ENCODE data around the gene PRRC2A. TPM values are rescaled to one million over a fixed set of nuclear protein-coding genes. Genes with fewer than 3 reads are reported as not detected.

Gene PRRC2A
- total RNA-seq, 3 donors from 2014 or later (not counting 1 experiment from before 2014, with no cell fraction given) = 264 to 294 (median 294) TPM

DNA sequence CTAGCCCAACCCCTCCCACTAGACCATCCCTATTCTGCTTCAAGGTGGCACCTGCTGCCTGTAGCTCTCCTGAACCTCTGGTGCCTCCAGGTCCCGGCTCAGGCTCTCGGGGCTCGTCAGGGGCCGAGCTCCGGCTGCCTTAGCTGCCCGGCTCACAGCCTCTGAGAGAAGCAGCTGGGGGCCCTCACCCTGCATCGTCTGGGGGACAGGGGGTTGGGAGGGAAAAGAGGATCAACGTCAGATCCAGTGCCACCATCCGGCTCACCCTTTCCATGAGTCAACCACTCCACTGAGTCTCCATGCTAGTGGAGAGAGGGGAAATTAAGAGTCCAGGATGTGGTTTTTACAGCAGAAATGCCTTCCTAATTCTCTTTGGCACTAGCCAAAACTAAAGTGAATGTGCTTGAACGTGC lies 18.9 kb downstream of the PRRC2A start:
- Mint-ChIP-seq H3K36me3 (no peaks in the 10 kb centered on the region), H3K9me3 (no peaks in the 10 kb centered on the region), H3K4me1 (no peaks in the 10 kb centered on the region), H3K27ac (peak overlapping the region in 1 of 2 donors; percentile 33), H3K4me3 (no peak overlapping the region), H3K27me3 (ENCODE audit: low read depth in 2 of 2) (no peaks in the 10 kb centered on the region)
- intact Hi-C loops (cut with micrococcal nuclease) = no loop called here
- no peaks in the 10 kb centered on the region for H3K4me1 ChIP-seq (ENCODE audit: control insufficient read depth, insufficient read depth, low read length)
- H3K27ac ChIP-seq (ENCODE audit: low read length) = no peak overlapping the region
- peaks cover 94% of the 10 kb centered on the region for H3K36me3 ChIP-seq (ENCODE audit: control insufficient read depth, insufficient read depth, low read length)
- H3K27me3 ChIP-seq (ENCODE audit: control insufficient read depth, insufficient read depth, low read length) = no peaks in the 10 kb centered on the region
- no peak overlapping the region for H3K4me3 ChIP-seq (ENCODE audit: low read length)
- TF ChIP-seq, protein P1, sequence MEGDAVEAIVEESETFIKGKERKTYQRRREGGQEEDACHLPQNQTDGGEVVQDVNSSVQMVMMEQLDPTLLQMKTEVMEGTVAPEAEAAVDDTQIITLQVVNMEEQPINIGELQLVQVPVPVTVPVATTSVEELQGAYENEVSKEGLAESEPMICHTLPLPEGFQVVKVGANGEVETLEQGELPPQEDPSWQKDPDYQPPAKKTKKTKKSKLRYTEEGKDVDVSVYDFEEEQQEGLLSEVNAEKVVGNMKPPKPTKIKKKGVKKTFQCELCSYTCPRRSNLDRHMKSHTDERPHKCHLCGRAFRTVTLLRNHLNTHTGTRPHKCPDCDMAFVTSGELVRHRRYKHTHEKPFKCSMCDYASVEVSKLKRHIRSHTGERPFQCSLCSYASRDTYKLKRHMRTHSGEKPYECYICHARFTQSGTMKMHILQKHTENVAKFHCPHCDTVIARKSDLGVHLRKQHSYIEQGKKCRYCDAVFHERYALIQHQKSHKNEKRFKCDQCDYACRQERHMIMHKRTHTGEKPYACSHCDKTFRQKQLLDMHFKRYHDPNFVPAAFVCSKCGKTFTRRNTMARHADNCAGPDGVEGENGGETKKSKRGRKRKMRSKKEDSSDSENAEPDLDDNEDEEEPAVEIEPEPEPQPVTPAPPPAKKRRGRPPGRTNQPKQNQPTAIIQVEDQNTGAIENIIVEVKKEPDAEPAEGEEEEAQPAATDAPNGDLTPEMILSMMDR (IDR thresholded peaks at IDR 0.05) = no peak
- H3K9me3 ChIP-seq (ENCODE audit: control insufficient read depth, insufficient read depth, low read length) = no peaks in the 10 kb centered on the region
- no peak for DNase-seq
- 81% methylated on average over 8 of the region's 10 CpGs for WGBS (ENCODE audit: insufficient coverage)
- no peak for ATAC-seq

GRCh38 chr6:31640612-31641011 lies 20.1 kb downstream of the PRRC2A start:
- no peaks in the 10 kb centered on the region for H3K4me1 ChIP-seq (ENCODE audit: control insufficient read depth, insufficient read depth, low read length)
- peak overlapping the region in 1 of 2 donors; percentile 57 for H3K27ac Mint-ChIP-seq
- H3K27me3 Mint-ChIP-seq (ENCODE audit: low read depth in 2 of 2) = no peaks in the 10 kb centered on the region
- ATAC-seq (no peak), DNase-seq (no peak)
- H3K4me1 Mint-ChIP-seq = peaks cover 5 to 7% of the 10 kb centered on the region in 2 donors
- H3K36me3 Mint-ChIP-seq = peaks cover 5% of the 10 kb centered on the region
- H3K27me3 ChIP-seq (ENCODE audit: control insufficient read depth, insufficient read depth, low read length) = no peaks in the 10 kb centered on the region
- intact Hi-C loops (cut with micrococcal nuclease) = no loop called here
- H3K9me3 ChIP-seq (ENCODE audit: control insufficient read depth, insufficient read depth, low read length) = no peaks in the 10 kb centered on the region
- H3K4me3 ChIP-seq (ENCODE audit: low read length) = no peak overlapping the region
- peaks cover 94% of the 10 kb centered on the region for H3K36me3 ChIP-seq (ENCODE audit: control insufficient read depth, insufficient read depth, low read length)
- no peaks in the 10 kb centered on the region for H3K9me3 Mint-ChIP-seq
- H3K27ac ChIP-seq (ENCODE audit: low read length) = no peak overlapping the region
- 94% methylated on average over 6 of the region's 6 CpGs for WGBS (ENCODE audit: insufficient coverage)
- no peak overlapping the region for H3K4me3 Mint-ChIP-seq
- TF ChIP-seq, protein P1 (IDR thresholded peaks at IDR 0.05) = no peak

GRCh38 chr6:31641370-31641769 lies 20.9 kb downstream of the PRRC2A start:
- no peaks in the 10 kb centered on the region for H3K27me3 Mint-ChIP-seq (ENCODE audit: low read depth in 2 of 2)
- H3K27me3 ChIP-seq (ENCODE audit: control insufficient read depth, insufficient read depth, low read length) = no peaks in the 10 kb centered on the region
- H3K9me3 ChIP-seq (ENCODE audit: control insufficient read depth, insufficient read depth, low read length) = no peaks in the 10 kb centered on the region
- intact Hi-C loops (cut with micrococcal nuclease) = no loop called here
- H3K36me3 ChIP-seq (ENCODE audit: control insufficient read depth, insufficient read depth, low read length) = peaks cover 91% of the 10 kb centered on the region
- DNase-seq = no peak
- ATAC-seq = no peak
- H3K4me3 Mint-ChIP-seq = no peak overlapping the region
- peaks cover 7% of the 10 kb centered on the region for H3K36me3 Mint-ChIP-seq
- TF ChIP-seq, protein P1 (IDR thresholded peaks at IDR 0.05) = no peak
- no peak overlapping the region for H3K4me3 ChIP-seq (ENCODE audit: low read length)
- no peaks in the 10 kb centered on the region for H3K9me3 Mint-ChIP-seq
- H3K27ac Mint-ChIP-seq = no peak overlapping the region
- no peaks in the 10 kb centered on the region for H3K4me1 ChIP-seq (ENCODE audit: control insufficient read depth, insufficient read depth, low read length)
- WGBS (ENCODE audit: insufficient coverage) = 100% methylated on average over 3 of the region's 4 CpGs
- peaks cover 6 to 8% of the 10 kb centered on the region in 2 donors for H3K4me1 Mint-ChIP-seq
- H3K27ac ChIP-seq (ENCODE audit: low read length) = no peak overlapping the region

All from natural killer cell (primary cell).